ENCODE results near the gene ZMYND10.

Gene ZMYND10

GRCh38 chr3:50317300-50317699 lies 28.2 kb downstream of the ZMYND10 start:
- no peaks in the 10 kb centered on the region for H3K27me3 ChIP-seq (ENCODE audit: insufficient read depth, low read length)
- H4K8ac ChIP-seq (ENCODE audit: low read depth, low read length) = no peak overlapping the region
- H3K9ac ChIP-seq (ENCODE audit: low read length) = no peak overlapping the region
- H4K12ac ChIP-seq (ENCODE audit: low read depth, low read length) = no peak overlapping the region
- peaks cover 29% of the 10 kb centered on the region in 2 experiments for H3K36me3 ChIP-seq (ENCODE audit: control insufficient read depth in 1 of 2, insufficient read depth in 2 of 2, low read length in 2 of 2)
- H3K18ac ChIP-seq (ENCODE audit: low read length) = no peak overlapping the region
- H2AK5ac ChIP-seq (ENCODE audit: low read length) = no peak overlapping the region
- WGBS (ENCODE audit: extremely low coverage, insufficient coverage, insufficient read length) = no CpG with 5 or more reads among the region's 6 CpGs
- no peak overlapping the region for H3K4me3 ChIP-seq (ENCODE audit: low read depth, low read length)
- no peak overlapping the region for H3K14ac ChIP-seq (ENCODE audit: low read length)
- peaks cover 32% of the 10 kb centered on the region in 2 experiments for H3K4me1 ChIP-seq (ENCODE audit: control insufficient read depth in 1 of 2, insufficient read depth in 2 of 2, low read length in 2 of 2)
- H3K4me2 ChIP-seq (ENCODE audit: low read length) = peak overlapping the region; percentile 40
- H4K91ac ChIP-seq (ENCODE audit: low read depth, low read length) = no peak overlapping the region
- H3K9me3 ChIP-seq (ENCODE audit: insufficient read depth, low read depth, low read length) = peaks cover 2% of the 10 kb centered on the region
- no peak overlapping the region for H3K23ac ChIP-seq (ENCODE audit: low read length)
- H2AFZ ChIP-seq (ENCODE audit: insufficient read depth, low read length, poor library complexity) = no peak overlapping the region
- H3K79me2 ChIP-seq (ENCODE audit: control insufficient read depth, insufficient read depth, low read length, poor library complexity) = peaks cover 14% of the 10 kb centered on the region
- peak overlapping the region; percentile 62 for H3K27ac ChIP-seq (ENCODE audit: low read depth, low read length)
- peaks cover 14% of the 10 kb centered on the region for H3K79me1 ChIP-seq (ENCODE audit: low read length)
- no peak for DNase-seq
- peak overlapping the region; percentile 0 for H2BK12ac ChIP-seq (ENCODE audit: low read length)
- no peak overlapping the region for H2BK120ac ChIP-seq (ENCODE audit: insufficient read depth, low read length, poor library complexity)
- no peak overlapping the region for H3K4ac ChIP-seq (ENCODE audit: low read depth, low read length)
- no peak overlapping the region for H2BK5ac ChIP-seq (ENCODE audit: low read depth, low read length, poor library complexity)

DNA sequence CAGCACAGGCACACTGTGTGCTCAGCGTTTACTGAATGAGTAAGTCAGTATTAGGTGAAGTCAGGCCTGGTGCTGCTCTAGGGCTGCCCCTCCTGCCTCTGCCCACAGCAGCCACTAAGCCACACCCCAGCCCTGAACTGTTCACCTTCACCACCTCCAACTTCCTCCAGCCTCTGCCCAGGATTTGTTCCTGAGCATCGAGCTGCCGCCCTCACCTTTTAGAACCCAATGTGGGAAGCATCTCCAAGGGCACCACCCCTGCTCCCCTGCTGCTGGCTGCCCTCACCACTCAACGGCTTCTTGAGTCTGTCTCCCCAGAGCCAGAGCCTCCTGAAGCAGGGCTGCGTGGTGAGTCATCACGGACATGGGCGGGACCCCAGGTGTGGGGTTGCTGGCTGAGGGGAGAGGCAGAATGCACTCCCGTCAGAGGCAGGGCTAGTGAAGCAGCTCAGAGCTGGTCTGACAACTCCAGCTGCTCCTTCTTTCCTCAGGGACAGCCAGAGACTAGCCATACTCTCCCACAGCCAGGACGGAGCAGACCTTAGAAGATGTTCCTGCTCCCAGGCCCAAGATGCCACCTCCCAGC lies 28.8 kb downstream of the ZMYND10 start:
- no peak overlapping the region for H4K12ac ChIP-seq (ENCODE audit: low read depth, low read length)
- peak overlapping the region; percentile 62 for H3K27ac ChIP-seq (ENCODE audit: low read depth, low read length)
- no CpG with 5 or more reads among the region's 9 CpGs for WGBS (ENCODE audit: extremely low coverage, insufficient coverage, insufficient read length)
- peaks cover 27 to 28% of the 10 kb centered on the region in 2 experiments for H3K4me1 ChIP-seq (ENCODE audit: control insufficient read depth in 1 of 2, insufficient read depth in 2 of 2, low read length in 2 of 2)
- H3K36me3 ChIP-seq (ENCODE audit: control insufficient read depth in 1 of 2, insufficient read depth in 2 of 2, low read length in 2 of 2) = peaks cover 29% of the 10 kb centered on the region in 2 experiments
- DNase-seq = peak; percentile 53 to 63
- H3K23ac ChIP-seq (ENCODE audit: low read length) = no peak overlapping the region
- H3K79me2 ChIP-seq (ENCODE audit: control insufficient read depth, insufficient read depth, low read length, poor library complexity) = peaks cover 10% of the 10 kb centered on the region
- H2BK5ac ChIP-seq (ENCODE audit: low read depth, low read length, poor library complexity) = no peak overlapping the region
- H3K14ac ChIP-seq (ENCODE audit: low read length) = no peak overlapping the region
- H3K4me2 ChIP-seq (ENCODE audit: low read length) = peak overlapping the region; percentile 40
- peaks cover 8% of the 10 kb centered on the region for H3K79me1 ChIP-seq (ENCODE audit: low read length)
- H3K27me3 ChIP-seq (ENCODE audit: insufficient read depth, low read length) = no peaks in the 10 kb centered on the region
- no peak overlapping the region for H4K8ac ChIP-seq (ENCODE audit: low read depth, low read length)
- H3K4me3 ChIP-seq (ENCODE audit: low read depth, low read length) = no peak overlapping the region
- H4K91ac ChIP-seq (ENCODE audit: low read depth, low read length) = no peak overlapping the region
- H3K4ac ChIP-seq (ENCODE audit: low read depth, low read length) = no peak overlapping the region
- no peak overlapping the region for H2BK120ac ChIP-seq (ENCODE audit: insufficient read depth, low read length, poor library complexity)
- H3K9me3 ChIP-seq (ENCODE audit: insufficient read depth, low read depth, low read length) = peaks cover 2% of the 10 kb centered on the region
- H2BK12ac ChIP-seq (ENCODE audit: low read length) = no peak overlapping the region
- peak overlapping the region; percentile 31 for H3K18ac ChIP-seq (ENCODE audit: low read length)
- no peak overlapping the region for H3K9ac ChIP-seq (ENCODE audit: low read length)
- H2AK5ac ChIP-seq (ENCODE audit: low read length) = no peak overlapping the region
- no peak overlapping the region for H2AFZ ChIP-seq (ENCODE audit: insufficient read depth, low read length, poor library complexity)

DNA sequence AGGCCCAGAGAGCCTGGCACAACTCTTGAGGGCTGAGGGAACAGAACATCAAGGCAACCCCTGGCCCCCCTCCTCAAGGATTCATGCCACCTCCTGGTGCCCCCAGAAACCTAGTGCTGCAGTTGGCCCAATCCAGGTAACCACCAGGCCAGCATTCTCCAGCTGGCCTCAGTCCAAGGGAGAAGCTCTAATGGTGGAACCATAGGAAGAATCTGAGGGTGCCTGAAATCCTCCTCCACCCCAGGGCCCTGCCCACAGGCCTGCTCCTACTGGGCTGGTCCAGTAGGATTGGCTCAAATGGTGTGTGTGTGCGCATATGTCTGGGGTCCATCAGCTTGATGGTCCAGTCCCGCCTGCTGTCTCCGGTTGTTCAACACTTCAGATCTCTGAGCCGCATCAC lies 30.7 kb downstream of the ZMYND10 start:
- Histone ChIP-seq H3K9ac (ENCODE audit: low read length) (no peak overlapping the region), H3K4me3 (ENCODE audit: low read depth, low read length) (no peak overlapping the region), H3K9me3 (ENCODE audit: insufficient read depth, low read depth, low read length) (peaks cover 2% of the 10 kb centered on the region), H3K79me1 (ENCODE audit: low read length) (no peaks in the 10 kb centered on the region), H3K36me3 (ENCODE audit: control insufficient read depth in 1 of 2, insufficient read depth in 2 of 2, low read length in 2 of 2) (peaks cover 27% of the 10 kb centered on the region in 2 experiments), H4K91ac (ENCODE audit: low read depth, low read length) (no peak overlapping the region), H3K4me1 (ENCODE audit: control insufficient read depth in 1 of 2, insufficient read depth in 2 of 2, low read length in 2 of 2) (peaks cover 20 to 21% of the 10 kb centered on the region in 2 experiments), H3K4me2 (ENCODE audit: low read length) (no peak overlapping the region), H2AK5ac (ENCODE audit: low read length) (no peak overlapping the region), H2BK5ac (ENCODE audit: low read depth, low read length, poor library complexity) (no peak overlapping the region), H3K27me3 (ENCODE audit: insufficient read depth, low read length) (no peaks in the 10 kb centered on the region), H2BK120ac (ENCODE audit: insufficient read depth, low read length, poor library complexity) (no peak overlapping the region), H2AFZ (ENCODE audit: insufficient read depth, low read length, poor library complexity) (no peak overlapping the region), H3K79me2 (ENCODE audit: control insufficient read depth, insufficient read depth, low read length, poor library complexity) (no peaks in the 10 kb centered on the region), H3K4ac (ENCODE audit: low read depth, low read length) (no peak overlapping the region), H3K27ac (ENCODE audit: low read depth, low read length) (no peak overlapping the region), H2BK12ac (ENCODE audit: low read length) (no peak overlapping the region), H4K12ac (ENCODE audit: low read depth, low read length) (no peak overlapping the region), H3K18ac (ENCODE audit: low read length) (no peak overlapping the region), H3K14ac (ENCODE audit: low read length) (no peak overlapping the region), H4K8ac (ENCODE audit: low read depth, low read length) (no peak overlapping the region), H3K23ac (ENCODE audit: low read length) (no peak overlapping the region)
- no CpG with 5 or more reads among the region's 4 CpGs for WGBS (ENCODE audit: extremely low coverage, insufficient coverage, insufficient read length)
- no peak for DNase-seq

DNA sequence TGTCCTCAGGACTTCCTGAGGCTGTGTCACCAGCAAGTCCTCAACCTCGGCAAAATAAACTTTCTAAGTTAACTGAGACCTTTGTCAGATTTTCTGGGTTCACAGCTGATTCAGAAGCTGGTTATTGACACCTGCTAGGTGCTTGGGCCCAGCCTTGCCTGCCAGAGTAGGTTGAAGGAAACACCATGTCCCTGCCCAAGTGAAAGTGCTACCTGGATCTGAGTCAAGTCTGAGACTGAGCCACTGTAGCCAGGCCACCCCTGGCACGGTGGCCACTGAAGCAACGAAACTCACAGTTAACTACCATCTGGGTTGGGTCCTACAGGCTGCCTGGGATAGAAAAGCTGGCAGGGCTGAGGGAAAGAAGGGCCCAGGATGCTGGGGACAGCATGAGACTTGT lies 31.2 kb downstream of the ZMYND10 start:
- no CpG with 5 or more reads among the region's 3 CpGs for WGBS (ENCODE audit: extremely low coverage, insufficient coverage, insufficient read length)
- Histone ChIP-seq H3K27me3 (ENCODE audit: insufficient read depth, low read length) (no peaks in the 10 kb centered on the region), H3K4me3 (ENCODE audit: low read depth, low read length) (no peak overlapping the region)

More for the DNA sequence above, 31.2 kb downstream of the ZMYND10 start:
- Histone ChIP-seq H4K12ac (ENCODE audit: low read depth, low read length) (no peak overlapping the region), H3K79me2 (ENCODE audit: control insufficient read depth, insufficient read depth, low read length, poor library complexity) (no peaks in the 10 kb centered on the region), H3K4me1 (ENCODE audit: control insufficient read depth in 1 of 2, insufficient read depth in 2 of 2, low read length in 2 of 2) (peaks cover 18 to 19% of the 10 kb centered on the region in 2 experiments), H2BK12ac (ENCODE audit: low read length) (no peak overlapping the region), H3K9me3 (ENCODE audit: insufficient read depth, low read depth, low read length) (peaks cover 2% of the 10 kb centered on the region), H3K79me1 (ENCODE audit: low read length) (no peaks in the 10 kb centered on the region), H3K4ac (ENCODE audit: low read depth, low read length) (no peak overlapping the region), H2AK5ac (ENCODE audit: low read length) (no peak overlapping the region), H4K8ac (ENCODE audit: low read depth, low read length) (no peak overlapping the region), H3K36me3 (ENCODE audit: control insufficient read depth in 1 of 2, insufficient read depth in 2 of 2, low read length in 2 of 2) (peaks cover 24% of the 10 kb centered on the region in 2 experiments), H4K91ac (ENCODE audit: low read depth, low read length) (no peak overlapping the region), H2BK5ac (ENCODE audit: low read depth, low read length, poor library complexity) (no peak overlapping the region), H3K4me2 (ENCODE audit: low read length) (no peak overlapping the region), H2BK120ac (ENCODE audit: insufficient read depth, low read length, poor library complexity) (no peak overlapping the region), H2AFZ (ENCODE audit: insufficient read depth, low read length, poor library complexity) (no peak overlapping the region), H3K9ac (ENCODE audit: low read length) (no peak overlapping the region), H3K14ac (ENCODE audit: low read length) (no peak overlapping the region), H3K23ac (ENCODE audit: low read length) (no peak overlapping the region), H3K18ac (ENCODE audit: low read length) (no peak overlapping the region), H3K27ac (ENCODE audit: low read depth, low read length) (no peak overlapping the region)
- no peak for DNase-seq

All from trophoblast cell (in vitro differentiated cells and primary cell).